Nephron progenitor cell (in vitro differentiated cells): Measurements from ENCODE around the gene TMEM44.
"Not testable (repeated sequence)": the region's sequence is repeated elsewhere in the genome, so short reads cannot be mapped to it uniquely, and the experiment has no call there.

Experiments
- DNase-seq: peaks from one replicate; pipeline ENCODE4 v3.0.0; 2021
- H3K27ac Mint-ChIP-seq: 2 replicates; pipeline ENCODE4 v1.8.0; 2021; ENCODE audit warnings: mild to moderate bottlenecking, moderate library complexity, mixed read lengths
- H3K27me3 Mint-ChIP-seq: 2 replicates; pipeline ENCODE4 v1.8.0; 2021; ENCODE audit warnings: mild to moderate bottlenecking, low read depth, mixed read lengths; ENCODE audit not compliant: poor library complexity
- H3K36me3 Mint-ChIP-seq: 2 replicates; pipeline ENCODE4 v1.8.0; 2021; ENCODE audit warnings: low read depth, mixed read lengths
- H3K4me1 Mint-ChIP-seq: 2 replicates; pipeline ENCODE4 v1.8.0; 2021; ENCODE audit warnings: mixed read lengths
- H3K4me3 Mint-ChIP-seq: 2 replicates; pipeline ENCODE4 v1.8.0; 2021; ENCODE audit warnings: mild to moderate bottlenecking, moderate library complexity, mixed read lengths
- H3K9me3 Mint-ChIP-seq: 2 replicates; pipeline ENCODE4 v1.8.0; 2021; ENCODE audit warnings: mild to moderate bottlenecking, moderate library complexity, mixed read lengths
- TF ChIP-seq, protein P1 (sequence below): fragments of 200-600 bp; sonication (generic); IDR thresholded peaks from 2 replicates; pipeline ENCODE4 v1.5.0; 2021; ENCODE audit warnings: antibody characterized with exemption

TMEM44 gene

DNA sequence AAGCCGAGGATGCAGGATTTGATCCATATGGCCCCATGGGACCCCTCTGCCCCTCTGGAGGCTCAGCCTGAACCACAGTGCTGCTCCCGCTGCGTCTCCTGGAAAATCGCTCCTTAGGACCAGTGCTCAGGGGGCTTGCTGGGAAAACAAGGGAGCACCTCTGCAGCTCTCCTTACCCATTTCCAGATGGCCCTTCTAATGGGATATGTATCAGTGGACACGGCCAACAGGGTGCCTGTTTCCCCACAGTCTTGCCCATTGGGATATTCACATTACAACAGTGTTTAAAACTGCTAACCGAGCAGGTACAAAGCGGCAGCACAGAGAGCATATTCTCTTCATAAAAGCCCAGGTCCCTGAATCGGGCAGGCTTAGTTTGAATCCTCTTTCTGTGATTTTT lies 27.1 kb downstream of the TMEM44 start:
- Mint-ChIP-seq H3K27ac (no peak overlapping the region), H3K4me3 (no peak overlapping the region), H3K27me3 (no peaks in the 10 kb centered on the region), H3K36me3 (peaks cover 69% of the 10 kb centered on the region), H3K9me3 (peaks cover 3% of the 10 kb centered on the region), H3K4me1 (peaks cover 32% of the 10 kb centered on the region)
- TF ChIP-seq, protein P1, sequence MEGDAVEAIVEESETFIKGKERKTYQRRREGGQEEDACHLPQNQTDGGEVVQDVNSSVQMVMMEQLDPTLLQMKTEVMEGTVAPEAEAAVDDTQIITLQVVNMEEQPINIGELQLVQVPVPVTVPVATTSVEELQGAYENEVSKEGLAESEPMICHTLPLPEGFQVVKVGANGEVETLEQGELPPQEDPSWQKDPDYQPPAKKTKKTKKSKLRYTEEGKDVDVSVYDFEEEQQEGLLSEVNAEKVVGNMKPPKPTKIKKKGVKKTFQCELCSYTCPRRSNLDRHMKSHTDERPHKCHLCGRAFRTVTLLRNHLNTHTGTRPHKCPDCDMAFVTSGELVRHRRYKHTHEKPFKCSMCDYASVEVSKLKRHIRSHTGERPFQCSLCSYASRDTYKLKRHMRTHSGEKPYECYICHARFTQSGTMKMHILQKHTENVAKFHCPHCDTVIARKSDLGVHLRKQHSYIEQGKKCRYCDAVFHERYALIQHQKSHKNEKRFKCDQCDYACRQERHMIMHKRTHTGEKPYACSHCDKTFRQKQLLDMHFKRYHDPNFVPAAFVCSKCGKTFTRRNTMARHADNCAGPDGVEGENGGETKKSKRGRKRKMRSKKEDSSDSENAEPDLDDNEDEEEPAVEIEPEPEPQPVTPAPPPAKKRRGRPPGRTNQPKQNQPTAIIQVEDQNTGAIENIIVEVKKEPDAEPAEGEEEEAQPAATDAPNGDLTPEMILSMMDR = no peak
- no peak for DNase-seq

DNA sequence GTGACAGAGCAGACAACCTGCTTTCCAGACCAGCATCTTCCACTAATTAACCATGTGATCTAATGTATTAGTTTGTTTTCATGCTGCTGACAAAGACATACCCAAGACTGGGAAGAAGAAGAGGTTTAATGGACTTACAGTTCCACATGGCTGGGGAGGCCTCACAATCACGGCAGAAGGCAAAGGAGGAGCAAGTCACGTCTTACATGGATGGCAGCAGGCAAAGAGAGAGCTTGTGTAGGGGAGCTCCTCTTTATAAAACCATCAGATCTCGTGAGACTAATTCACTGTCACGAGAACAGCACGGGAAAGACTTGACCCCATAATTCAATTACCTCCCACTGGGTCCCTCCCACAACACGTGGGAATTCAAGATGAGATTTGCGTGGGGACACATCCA lies 27.9 kb downstream of the TMEM44 start:
- H3K27ac Mint-ChIP-seq, H3K4me3 Mint-ChIP-seq, H3K9me3 Mint-ChIP-seq, DNase-seq, H3K27me3 Mint-ChIP-seq: not testable (repeated sequence)
- H3K36me3 Mint-ChIP-seq = peaks cover 67% of the 10 kb centered on the region
- H3K4me1 Mint-ChIP-seq = peaks cover 37% of the 10 kb centered on the region

DNA sequence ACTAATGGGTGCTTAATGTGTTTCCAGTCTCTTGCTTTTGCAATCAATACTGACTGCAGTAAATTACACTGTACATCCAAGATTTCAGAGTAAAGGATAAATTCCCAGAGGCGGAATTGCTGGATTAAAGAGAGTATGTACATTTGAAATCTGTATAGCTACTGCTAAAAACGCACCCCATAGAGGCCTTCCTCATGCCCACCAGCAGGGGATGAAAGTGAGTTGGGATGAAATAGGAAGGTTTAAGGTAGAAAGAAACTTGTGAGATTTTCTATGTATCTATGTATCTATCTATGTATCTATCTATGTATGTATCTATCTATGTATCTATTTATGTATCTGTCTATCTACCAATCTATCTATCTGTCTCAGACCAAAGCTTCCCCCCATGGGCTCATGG lies 28.4 kb downstream of the TMEM44 start:
- TF ChIP-seq, protein P1 = peak; percentile 28
- Mint-ChIP-seq H3K4me3 (no peak overlapping the region), H3K4me1 (peaks cover 37% of the 10 kb centered on the region), H3K9me3 (peaks cover 3% of the 10 kb centered on the region), H3K27ac (peak overlapping the region; percentile 47), H3K27me3 (no peaks in the 10 kb centered on the region), H3K36me3 (peaks cover 64% of the 10 kb centered on the region)
- DNase-seq = no peak

DNA sequence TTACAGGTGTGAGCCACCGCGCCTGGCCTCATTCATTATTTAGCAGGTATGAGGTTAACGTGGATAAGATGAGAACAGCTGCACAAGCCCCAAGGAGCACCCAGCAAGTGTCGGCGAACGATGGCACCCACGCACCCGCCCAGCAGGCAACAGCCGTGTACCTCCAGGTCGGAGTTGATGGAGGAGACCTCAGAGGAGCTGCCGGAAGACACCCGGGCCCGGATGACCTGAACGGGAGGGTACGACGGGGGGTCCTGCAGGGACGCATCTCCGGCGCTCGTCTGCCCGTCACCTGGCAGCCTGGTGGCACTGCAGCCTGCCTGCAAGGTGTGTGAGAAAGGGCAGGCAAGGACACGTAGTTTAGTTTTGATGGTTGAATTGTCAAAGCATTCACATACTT lies 29.1 kb downstream of the TMEM44 start:
- peak overlapping the region; percentile 47 for H3K27ac Mint-ChIP-seq
- H3K4me1 Mint-ChIP-seq = peaks cover 37% of the 10 kb centered on the region

DNA sequence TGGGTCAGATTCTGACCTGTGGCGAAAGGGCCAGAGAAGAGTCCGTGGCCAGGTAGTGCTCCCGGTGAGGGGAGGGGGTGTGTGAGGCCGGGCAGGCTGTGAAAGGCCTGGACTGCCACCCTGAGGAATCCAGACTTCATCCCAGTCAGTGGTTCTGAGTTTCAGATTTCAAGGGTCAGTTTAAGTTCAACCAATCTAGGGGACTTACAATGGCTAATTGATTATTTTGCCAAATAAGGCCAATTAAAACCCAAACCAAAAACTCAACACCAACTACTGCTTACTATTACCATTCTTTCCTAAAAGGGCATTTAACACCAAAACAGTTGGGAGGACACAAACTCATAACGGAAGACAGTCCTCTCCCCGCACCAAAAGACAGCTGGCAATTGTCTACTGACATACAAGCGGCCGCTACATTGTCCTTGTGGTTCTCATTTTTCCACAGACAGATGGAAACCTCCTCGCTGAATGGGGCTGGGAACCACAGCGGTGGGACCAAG lies 30.5 kb downstream of the TMEM44 start:
- Mint-ChIP-seq H3K9me3 (peaks cover 3% of the 10 kb centered on the region), H3K4me3 (no peak overlapping the region), H3K27ac (peak overlapping the region; percentile 95), H3K4me1 (peaks cover 44% of the 10 kb centered on the region), H3K27me3 (no peaks in the 10 kb centered on the region), H3K36me3 (peaks cover 59% of the 10 kb centered on the region)
- TF ChIP-seq, protein P1 = no peak
- DNase-seq = peak; percentile 25

More for the DNA sequence above, 29.1 kb downstream of the TMEM44 start:
- no peak for DNase-seq
- Mint-ChIP-seq H3K4me3 (no peak overlapping the region), H3K36me3 (peaks cover 62% of the 10 kb centered on the region), H3K27me3 (no peaks in the 10 kb centered on the region), H3K9me3 (peaks cover 3% of the 10 kb centered on the region)
- TF ChIP-seq, protein P1 = no peak

DNA sequence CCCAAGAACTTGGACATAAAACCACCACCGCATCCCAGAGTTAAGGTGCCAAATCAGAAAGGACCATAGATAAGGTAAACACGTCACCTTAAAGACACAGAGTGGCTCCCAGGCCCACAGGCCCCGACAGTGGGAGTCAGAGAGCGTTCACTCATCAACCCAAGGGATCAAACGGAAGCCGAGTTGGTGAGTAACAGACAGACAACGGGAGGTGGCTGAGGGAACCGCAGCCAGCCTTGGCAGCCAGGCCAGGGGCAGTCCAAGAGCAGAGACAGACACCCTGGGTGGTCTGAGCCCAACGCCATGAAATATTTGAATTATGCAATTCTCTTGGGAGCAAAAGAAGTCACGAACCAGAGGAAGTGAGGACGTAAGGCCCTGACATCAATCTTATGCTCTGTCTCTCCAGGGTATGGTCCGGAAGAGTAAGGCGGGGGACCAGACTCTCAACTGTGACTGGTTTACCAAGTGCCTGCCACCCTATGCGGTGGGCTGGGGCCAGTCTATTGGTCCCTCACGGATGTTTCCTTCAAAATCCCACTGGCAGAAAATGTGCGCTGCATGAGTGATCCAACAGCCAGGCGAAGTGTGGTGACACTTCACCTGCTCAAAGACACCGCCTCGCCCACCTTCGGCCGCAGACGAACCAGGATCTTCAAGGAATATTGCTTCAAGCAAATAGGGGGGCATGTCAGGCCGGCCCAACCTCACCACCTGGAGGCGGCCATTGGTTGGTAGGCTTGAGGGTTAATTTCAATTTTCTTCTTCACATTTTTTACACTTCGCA lies 34.3 kb downstream of the TMEM44 start:
- no peak for DNase-seq
- no peak overlapping the region for H3K4me3 Mint-ChIP-seq
- H3K4me1 Mint-ChIP-seq = peaks cover 33% of the 10 kb centered on the region
- peaks cover 33% of the 10 kb centered on the region for H3K36me3 Mint-ChIP-seq
- no peaks in the 10 kb centered on the region for H3K9me3 Mint-ChIP-seq
- H3K27me3 Mint-ChIP-seq = no peaks in the 10 kb centered on the region
- peak overlapping the region; percentile 29 for H3K27ac Mint-ChIP-seq
- TF ChIP-seq, protein P1 = no peak
